Cardiac muscle cell (in vitro differentiated cells and primary cell): ENCODE measurements around the gene RBM48. TPM values are rescaled to one million over a fixed set of nuclear protein-coding genes. Genes with fewer than 3 reads are reported as not detected.

Source experiments
- DNase-seq, 2 donors: peaks; one replicate each; pipeline versions ENCODE4 v3.0.0 to v3.0.0-alpha.2; 2010 to 2017; ENCODE audit warnings: low read depth in 1 of 2, low spot score in 1 of 2
- H3K27ac ChIP-seq: fragments of 200-600 bp; sonication (generic); 2 replicates; pipeline ENCODE4 v1.5.1; 2016
- H3K27me3 ChIP-seq: fragments of 200-600 bp; sonication (generic); 2 replicates; pipeline ENCODE4 v1.6.0; 2016; ENCODE audit warnings: control low read depth
- H3K36me3 ChIP-seq: fragments of 200-600 bp; sonication (generic); 2 replicates; pipeline ENCODE4 v1.5.1; 2016; ENCODE audit warnings: control low read depth
- H3K4me1 ChIP-seq: fragments of 200-600 bp; sonication (generic); 2 replicates; pipeline ENCODE4 v1.8.1; 2017; ENCODE audit warnings: low read depth, mild to moderate bottlenecking, mixed run types
- H3K4me3 ChIP-seq: fragments of 200-600 bp; sonication (generic); 2 replicates; pipeline ENCODE4 v1.5.1; 2016; ENCODE audit warnings: mild to moderate bottlenecking
- H3K9me3 ChIP-seq: fragments of 200-600 bp; sonication (generic); 2 replicates; pipeline ENCODE4 v1.5.1; 2017; ENCODE audit warnings: low read depth, mild to moderate bottlenecking, control low read depth
- polyA plus RNA-seq: library from polyadenylated mRNA; unstranded; fragments of >200 nt; fragmentation: Nextera tagmentation; extraction: Ambion mirVana; gene quantifications from 2 replicates; pipeline ENCODE4 v1.2.1, GENCODE V29; 2016
- total RNA-seq: library from RNA; depleted of rRNA; stranded (reverse); fragments of >200 nt; gene quantifications from 2 replicates; pipeline ENCODE4 v1.2.3, GENCODE V29; 2016
- TF ChIP-seq, protein P1 (sequence below): IDR thresholded peaks from 2 replicates; pipeline ENCODE4 v1.5.1; 2012; ENCODE audit warnings: low read depth, mild to moderate bottlenecking, low read length

RBM48 gene
- total and polyA plus RNA-seq, 2 experiments from 2014 or later: 8.9 to 19.5 TPM

DNA sequence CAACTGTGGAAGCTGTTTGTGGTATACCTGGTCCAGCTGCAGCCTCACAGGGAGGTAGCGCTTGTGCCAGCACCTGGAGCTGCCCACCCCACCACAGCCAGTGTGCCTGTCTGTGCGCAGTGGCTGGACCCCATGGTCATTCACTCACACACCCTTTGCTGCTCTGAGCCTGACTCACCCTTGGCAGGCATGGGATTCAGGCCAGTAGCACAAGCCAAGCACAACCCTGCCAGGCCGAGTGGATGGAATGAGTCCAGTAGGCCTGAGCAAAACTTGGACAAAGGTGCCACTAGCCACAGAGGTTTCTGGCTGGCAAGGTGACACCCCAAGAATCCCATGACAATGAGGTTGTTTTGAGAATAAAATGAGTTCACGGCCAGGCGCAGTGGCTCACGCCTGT lies 19.0 kb downstream of the RBM48 start:
- TF ChIP-seq, protein P1, sequence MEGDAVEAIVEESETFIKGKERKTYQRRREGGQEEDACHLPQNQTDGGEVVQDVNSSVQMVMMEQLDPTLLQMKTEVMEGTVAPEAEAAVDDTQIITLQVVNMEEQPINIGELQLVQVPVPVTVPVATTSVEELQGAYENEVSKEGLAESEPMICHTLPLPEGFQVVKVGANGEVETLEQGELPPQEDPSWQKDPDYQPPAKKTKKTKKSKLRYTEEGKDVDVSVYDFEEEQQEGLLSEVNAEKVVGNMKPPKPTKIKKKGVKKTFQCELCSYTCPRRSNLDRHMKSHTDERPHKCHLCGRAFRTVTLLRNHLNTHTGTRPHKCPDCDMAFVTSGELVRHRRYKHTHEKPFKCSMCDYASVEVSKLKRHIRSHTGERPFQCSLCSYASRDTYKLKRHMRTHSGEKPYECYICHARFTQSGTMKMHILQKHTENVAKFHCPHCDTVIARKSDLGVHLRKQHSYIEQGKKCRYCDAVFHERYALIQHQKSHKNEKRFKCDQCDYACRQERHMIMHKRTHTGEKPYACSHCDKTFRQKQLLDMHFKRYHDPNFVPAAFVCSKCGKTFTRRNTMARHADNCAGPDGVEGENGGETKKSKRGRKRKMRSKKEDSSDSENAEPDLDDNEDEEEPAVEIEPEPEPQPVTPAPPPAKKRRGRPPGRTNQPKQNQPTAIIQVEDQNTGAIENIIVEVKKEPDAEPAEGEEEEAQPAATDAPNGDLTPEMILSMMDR: no peak
- no peak for DNase-seq
- Histone ChIP-seq H3K27me3 (no peaks in the 10 kb centered on the region), H3K27ac (no peak overlapping the region), H3K9me3 (no peaks in the 10 kb centered on the region), H3K4me3 (no peak overlapping the region), H3K36me3 (no peaks in the 10 kb centered on the region), H3K4me1 (no peaks in the 10 kb centered on the region)

DNA sequence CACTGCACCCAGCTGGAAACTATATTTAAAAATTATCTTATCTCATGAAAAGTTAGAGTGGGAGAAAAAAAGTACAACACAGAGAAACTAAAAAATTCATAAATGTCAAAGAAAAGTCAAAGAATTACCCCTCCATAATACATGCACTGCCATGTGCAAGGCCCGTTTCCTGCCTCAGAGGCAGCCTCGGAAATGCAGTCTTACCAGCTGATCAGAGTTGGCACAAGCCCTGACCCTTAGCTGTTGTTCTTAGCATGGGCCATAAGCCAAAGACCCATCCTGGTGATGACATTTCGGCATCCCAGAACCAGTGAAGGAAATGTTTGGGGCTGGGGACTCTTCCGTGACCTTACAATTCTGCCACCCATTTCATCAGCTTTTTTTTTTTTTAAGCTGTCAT lies 21.6 kb downstream of the RBM48 start:
- Histone ChIP-seq H3K4me1 (no peaks in the 10 kb centered on the region), H3K4me3 (no peak overlapping the region), H3K9me3 (no peaks in the 10 kb centered on the region), H3K36me3 (no peaks in the 10 kb centered on the region), H3K27me3 (no peaks in the 10 kb centered on the region), H3K27ac (no peak overlapping the region)
- TF ChIP-seq, protein P1: no peak
- DNase-seq: peak in 1 of 2 donors; percentile 18

DNA sequence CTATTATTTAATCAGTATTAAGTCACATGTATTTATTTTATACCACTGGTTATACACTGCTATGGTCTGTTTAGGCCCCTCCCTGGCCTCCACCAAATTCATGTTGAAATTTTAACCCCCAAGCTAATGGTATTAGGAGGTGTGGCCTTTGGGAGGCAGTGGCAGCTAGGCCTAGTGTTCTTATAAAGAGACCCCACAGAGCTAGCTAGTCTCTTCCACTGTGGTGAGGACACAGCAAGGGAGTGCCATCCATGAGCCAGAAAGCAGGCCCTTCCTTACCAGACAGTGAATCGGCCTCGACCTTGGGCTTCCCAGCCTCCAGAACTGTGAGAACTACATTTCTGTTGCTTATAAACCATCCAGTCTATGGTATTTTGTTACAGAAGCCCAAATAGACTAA lies 28.7 kb downstream of the RBM48 start:
- Histone ChIP-seq H3K9me3 (no peaks in the 10 kb centered on the region), H3K27me3 (no peaks in the 10 kb centered on the region), H3K4me3 (no peak overlapping the region), H3K27ac (peak overlapping the region; percentile 75), H3K36me3 (peaks cover 5% of the 10 kb centered on the region), H3K4me1 (no peaks in the 10 kb centered on the region)
- TF ChIP-seq, protein P1: no peak
- DNase-seq: no peak

DNA sequence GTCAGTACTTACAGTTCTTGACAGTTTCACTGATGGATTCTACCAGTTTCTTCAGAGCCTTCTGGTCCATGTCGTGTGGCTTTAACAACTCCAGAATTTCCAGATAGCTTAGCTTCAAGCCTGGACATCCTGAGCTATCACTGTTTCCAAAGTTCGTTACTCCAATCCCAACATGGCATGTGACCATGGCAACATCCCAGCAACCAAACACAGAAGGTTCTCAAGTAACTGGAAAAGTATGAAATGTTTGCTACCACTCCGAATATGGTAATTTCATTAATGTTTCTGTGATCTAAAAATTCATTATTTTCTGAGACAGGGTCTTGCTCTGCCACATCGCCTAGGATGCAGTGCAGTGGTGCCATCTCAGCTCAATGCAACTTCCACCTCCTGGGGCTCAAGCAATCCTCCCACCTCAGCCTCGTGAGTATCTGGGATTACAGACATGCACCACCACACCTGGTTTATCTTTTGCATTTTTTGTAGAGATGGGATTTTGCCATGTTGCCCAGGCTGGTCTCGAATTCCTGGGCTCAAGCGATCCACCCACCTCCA lies 29.3 kb downstream of the RBM48 start:
- no peaks in the 10 kb centered on the region for H3K9me3 ChIP-seq
- DNase-seq: no peak

DNA sequence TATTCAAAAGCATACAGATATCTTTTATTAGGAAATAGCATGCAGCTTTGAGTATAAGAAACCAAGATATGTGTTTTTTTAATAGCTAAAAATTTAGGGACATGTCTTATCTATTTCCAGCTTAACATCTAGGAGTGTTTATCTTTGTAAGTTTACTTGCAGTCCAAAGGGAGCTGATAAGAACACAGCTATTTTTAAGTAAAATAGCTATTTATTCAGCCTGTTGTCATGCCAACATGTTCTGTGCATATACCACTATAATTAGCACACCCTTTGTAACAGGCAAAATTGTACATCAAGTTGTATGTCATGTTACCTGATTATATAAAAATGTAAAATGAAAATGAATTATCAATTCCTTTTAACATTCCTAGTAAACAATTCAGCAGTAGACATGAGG lies 32.0 kb downstream of the RBM48 start:
- TF ChIP-seq, protein P1: no peak
- no peaks in the 10 kb centered on the region for H3K27me3 ChIP-seq
- no peaks in the 10 kb centered on the region for H3K4me1 ChIP-seq
- peak overlapping the region; percentile 52 for H3K27ac ChIP-seq
- no peaks in the 10 kb centered on the region for H3K9me3 ChIP-seq
- DNase-seq: no peak
- H3K4me3 ChIP-seq: no peak overlapping the region
- peaks cover 17% of the 10 kb centered on the region for H3K36me3 ChIP-seq

More for the DNA sequence above, 29.3 kb downstream of the RBM48 start:
- Histone ChIP-seq H3K4me1 (no peaks in the 10 kb centered on the region), H3K27ac (peak overlapping the region; percentile 75), H3K27me3 (no peaks in the 10 kb centered on the region), H3K36me3 (peaks cover 11% of the 10 kb centered on the region), H3K4me3 (no peak overlapping the region)
- TF ChIP-seq, protein P1: no peak
